Measurements from ENCODE around the gene CSMD2.
"Not testable (repeated sequence)": the region's sequence is repeated elsewhere in the genome, so short reads cannot be mapped to it uniquely, and the experiment has no call there.

Gene CSMD2

GRCh38 chr1:34052565-34052964 is 112.5 kb downstream of the CSMD2 start:
- no peak for DNase-seq (ENCODE audit: low read depth)

DNA sequence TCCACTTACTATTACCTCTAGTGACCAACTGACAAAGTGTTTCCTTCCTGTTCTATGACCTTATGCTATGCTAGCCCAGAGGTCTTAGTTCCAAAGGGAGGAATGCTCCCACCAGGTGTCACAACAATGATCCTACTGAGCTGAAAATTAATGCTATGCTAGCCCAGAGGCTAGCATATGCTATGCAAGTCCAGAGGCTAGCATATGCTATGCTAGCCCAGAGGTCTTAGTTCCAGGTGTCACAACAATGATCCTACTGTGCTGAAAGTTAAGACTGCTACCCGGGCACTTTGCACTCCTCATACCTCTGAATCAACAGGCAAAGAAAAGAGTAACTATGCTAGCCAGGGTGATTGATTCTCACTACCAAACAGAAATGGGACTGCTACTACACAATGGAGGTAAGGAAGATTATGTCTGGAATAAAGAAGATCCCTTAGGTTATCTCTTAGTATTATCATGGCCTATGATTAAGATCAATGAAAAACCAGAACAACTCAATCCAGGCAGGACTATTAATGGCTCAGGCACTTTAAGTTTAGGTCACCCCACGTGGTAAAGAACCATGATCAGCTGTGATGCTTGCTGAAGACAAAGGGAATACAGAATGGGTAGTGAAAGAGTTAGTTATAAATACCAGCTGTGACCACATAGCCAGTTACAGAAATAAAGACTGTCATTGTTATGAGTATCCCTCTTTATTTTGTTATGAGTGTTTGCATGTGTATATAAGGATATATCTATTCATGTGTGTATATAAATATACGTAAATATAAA is 114.1 kb downstream of the CSMD2 start:
- DNase-seq (ENCODE audit: low read depth): no peak

DNA sequence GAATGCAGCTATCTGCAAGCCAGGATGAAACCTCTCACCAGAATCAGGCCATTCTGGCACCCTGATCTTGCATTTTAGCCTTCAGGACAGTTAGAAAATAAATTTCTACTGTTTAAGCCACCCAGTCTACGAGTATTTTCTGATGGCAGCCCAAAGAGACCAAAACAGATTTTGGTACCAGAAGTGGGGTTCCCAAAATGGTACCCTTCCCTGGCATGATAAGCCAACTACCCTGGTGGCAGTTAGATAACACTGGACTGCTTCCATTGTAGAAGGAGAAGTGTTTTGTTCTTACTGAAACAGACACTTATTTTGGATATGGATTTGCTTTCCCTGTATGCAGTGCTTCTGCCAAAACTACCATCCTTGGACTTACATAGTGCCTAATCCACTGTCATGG is 115.0 kb downstream of the CSMD2 start:
- no peak for DNase-seq (ENCODE audit: low read depth)

DNA sequence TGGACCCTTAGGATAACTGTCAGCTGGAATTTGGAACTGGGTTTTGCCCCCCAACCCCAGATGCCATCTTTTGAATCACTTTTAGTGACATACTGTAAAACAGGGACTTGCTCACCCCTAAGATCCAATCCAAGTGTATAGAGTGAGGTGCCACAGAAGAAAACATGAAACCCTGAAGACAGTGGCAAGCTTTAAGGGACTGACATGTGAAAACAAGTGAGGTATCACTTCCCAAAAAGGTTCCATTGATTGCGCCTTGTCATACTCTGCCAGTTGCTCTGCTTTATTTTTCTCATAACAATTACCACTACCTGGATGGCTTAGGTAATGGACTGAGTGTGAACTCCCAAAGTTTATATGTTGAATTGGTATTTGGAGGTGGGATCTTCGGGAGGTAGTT is 115.6 kb downstream of the CSMD2 start:
- no peak for DNase-seq (ENCODE audit: low read depth)

DNA sequence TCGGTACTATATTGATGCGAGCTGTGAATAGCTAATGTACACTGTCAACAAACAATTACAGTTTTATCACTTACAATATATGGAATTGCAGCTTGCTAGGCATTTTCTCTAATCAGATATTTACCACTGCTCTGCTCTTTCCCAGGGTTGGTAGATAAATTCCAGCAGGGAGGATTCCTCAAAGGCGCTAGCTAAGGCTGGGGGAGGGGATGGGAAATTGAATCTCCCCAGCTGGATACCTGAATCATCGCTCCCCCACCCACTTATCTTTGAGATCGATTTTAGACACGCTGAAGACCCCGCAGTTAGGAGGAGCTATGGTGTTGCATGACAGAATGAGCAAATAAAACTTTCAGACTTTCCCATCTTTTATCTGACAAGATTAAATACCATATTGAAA is 127.2 kb downstream of the CSMD2 start:
- DNase-seq (ENCODE audit: low read depth): no peak

DNA sequence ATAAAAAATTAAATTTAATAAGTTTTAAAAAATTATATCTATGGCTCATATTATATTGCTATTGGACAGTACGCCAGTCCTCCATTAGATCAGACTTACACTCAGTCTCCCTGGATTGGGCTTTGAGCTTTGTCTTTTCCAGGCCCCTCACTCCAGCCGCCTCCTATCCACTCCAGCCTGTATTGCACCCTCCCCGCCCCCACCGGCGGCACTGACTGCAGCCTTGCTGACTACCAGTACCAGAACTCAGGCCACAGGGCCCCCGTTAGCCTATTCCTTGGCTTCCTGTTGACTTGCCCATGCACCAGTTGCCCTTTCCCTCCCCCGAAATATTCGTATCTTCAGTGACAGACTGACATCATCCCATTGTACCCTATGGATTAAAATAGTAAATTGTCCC is 127.9 kb downstream of the CSMD2 start:
- no peak for DNase-seq (ENCODE audit: low read depth)

- DNase-seq (ENCODE audit: low read depth): no peak
Observed at GRCh38 chr1:34034036-34034435, 131.0 kb downstream of the CSMD2 start.

GRCh38 chr1:34029954-34030353 is 135.1 kb downstream of the CSMD2 start:
- no peak for DNase-seq (ENCODE audit: low read depth)

DNA sequence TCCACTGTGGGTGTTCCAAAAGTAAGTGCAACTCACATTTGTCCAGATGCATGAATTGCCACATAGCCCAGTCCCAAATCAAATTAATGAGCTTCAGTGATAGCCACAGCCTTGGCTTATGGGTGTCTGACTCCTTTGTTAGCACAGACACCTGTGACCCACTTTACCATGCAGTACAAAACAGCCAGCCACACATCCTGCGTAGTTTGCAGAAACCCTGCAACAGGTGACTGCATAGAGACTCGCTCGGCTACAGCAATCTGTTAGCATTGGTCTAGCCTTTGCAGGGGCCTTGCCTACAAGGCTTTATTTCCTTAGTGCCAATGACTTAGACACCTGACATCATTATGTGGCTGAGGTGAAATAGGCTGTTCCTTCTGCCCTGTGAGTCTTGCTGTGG is 135.5 kb downstream of the CSMD2 start:
- DNase-seq (ENCODE audit: low read depth): no peak

GRCh38 chr1:34028381-34029055 is 136.5 kb downstream of the CSMD2 start:
- no peak for DNase-seq (ENCODE audit: low read depth)

DNA sequence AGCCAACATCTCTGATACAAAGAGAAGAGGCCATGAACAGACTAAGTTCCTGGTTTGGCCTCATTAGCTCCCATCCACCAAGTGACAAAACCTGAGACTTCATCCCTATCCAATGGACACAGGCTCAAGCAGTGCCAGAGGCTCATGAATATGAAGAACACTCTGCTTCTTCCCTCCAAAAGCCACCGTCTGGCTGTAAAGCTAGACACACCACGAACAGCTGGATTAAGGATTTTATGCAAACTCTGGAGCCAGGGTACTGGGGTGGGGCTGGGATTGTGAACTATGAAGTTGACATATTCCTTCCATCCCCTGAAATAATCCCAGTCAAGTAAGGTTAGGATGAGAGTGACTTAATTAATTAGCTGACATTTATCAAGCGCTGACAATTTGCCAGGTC is 139.4 kb downstream of the CSMD2 start:
- no peak for DNase-seq (ENCODE audit: low read depth)

DNA sequence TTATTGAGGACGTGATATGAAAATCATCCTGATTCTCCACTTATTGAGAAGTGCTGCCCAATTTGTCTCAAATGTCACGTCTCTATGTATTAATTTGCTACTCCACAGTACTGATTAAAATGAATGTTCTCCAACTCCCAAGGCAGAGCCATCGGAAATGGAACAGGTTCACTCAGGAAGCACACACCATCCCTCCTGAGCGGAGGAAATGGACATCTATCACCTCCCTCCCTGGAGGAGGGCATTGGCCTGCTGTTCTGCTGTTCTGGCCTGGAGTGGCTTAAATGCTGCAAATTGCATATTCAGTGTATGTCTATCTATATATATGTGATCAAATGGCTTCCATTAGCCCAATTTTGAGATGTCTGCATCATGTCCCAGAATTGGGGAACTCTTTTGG is 140.5 kb downstream of the CSMD2 start:
- DNase-seq (ENCODE audit: low read depth): no peak

- no peak for DNase-seq (ENCODE audit: low read depth)
Observed at GRCh38 chr1:34019741-34020552, 145.1 kb downstream of the CSMD2 start.

- DNase-seq (ENCODE audit: low read depth): no peak
Observed at GRCh38 chr1:34018285-34018684, 146.7 kb downstream of the CSMD2 start.

GRCh38 chr1:34016281-34016680 is 148.7 kb downstream of the CSMD2 start:
- DNase-seq (ENCODE audit: low read depth): not testable (repeated sequence)

- DNase-seq (ENCODE audit: low read depth): no peak
Observed at GRCh38 chr1:34013958-34014737, 150.9 kb downstream of the CSMD2 start.

- no peak for DNase-seq (ENCODE audit: low read depth)
Observed at GRCh38 chr1:34013136-34013535, 151.9 kb downstream of the CSMD2 start.

DNA sequence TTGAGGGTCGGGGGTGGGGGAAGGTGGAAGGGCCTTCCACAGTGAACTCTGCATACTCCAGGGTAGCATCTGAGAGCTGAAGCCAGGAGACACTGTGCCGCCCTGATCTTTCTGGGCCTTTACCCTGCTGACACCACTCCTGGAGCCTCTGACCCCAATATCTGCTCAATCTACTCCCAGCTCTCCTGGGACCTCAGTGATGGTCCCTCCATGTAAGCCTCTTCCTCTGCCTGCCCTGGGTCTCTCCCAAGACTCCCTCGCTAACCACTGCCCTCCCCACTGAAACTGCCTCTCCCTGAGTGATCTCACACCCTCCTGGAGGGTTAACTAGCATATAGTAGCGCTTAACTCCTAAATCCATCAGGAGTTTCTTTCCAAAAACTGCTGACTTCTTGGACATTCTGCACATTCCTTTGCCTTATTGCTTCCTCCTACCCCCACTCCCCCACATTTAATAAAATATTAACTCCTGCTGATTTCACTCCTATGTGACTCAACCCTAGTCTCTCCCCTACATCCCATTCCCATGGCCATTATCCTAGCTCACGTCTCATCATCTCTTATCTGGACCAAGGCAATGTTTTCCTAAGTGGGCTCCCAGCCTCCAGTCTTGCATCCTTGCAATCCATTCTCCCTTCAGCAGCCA is 155.6 kb downstream of the CSMD2 start:
- DNase-seq (ENCODE audit: low read depth): no peak

- no peak for DNase-seq (ENCODE audit: low read depth)
Observed at GRCh38 chr1:34007760-34008159, 157.3 kb downstream of the CSMD2 start.

- DNase-seq (ENCODE audit: low read depth): no peak
Observed at GRCh38 chr1:34005309-34005708, 159.7 kb downstream of the CSMD2 start.

DNA sequence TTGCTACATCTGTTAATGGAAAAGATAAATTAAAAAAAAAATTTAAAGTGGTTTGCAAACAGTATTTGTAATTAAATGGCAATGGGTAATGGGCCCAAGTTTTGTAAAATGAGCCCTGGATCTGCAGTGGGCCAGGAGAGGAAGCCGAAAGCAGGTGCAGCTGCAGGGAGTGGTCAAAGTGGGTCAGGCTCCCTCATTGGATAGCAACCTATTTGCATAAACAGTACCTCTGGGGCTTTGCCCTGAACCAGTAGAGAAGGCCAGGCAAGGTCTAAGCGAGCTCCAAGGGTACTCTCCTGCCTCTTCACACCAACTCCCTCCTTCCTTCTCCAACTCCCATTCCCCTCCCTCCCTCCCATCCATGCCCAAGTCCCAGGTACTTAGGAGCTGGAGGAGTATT is 162.2 kb downstream of the CSMD2 start:
- DNase-seq (ENCODE audit: low read depth): no peak
